Bronchial epithelial cell (primary cell): ENCODE measurements around the gene PLA2G4E. TPM values are rescaled to one million over a fixed set of nuclear protein-coding genes. Genes with fewer than 3 reads are reported as not detected.

ENCODE experiments used
- DNase-seq: peaks from one replicate; pipeline ENCODE4 v3.0.0-alpha.2; 2010; ENCODE audit warnings: low read depth
- FAIRE-seq: peaks from 2 replicates; lab custom pipeline; 2011; peaks lifted over from hg19 to GRCh38; lab: Jason Lieb, UNC
- H3K27me3 ChIP-seq: 2 replicates; pipeline ENCODE4 v1.5.1; 2011; ENCODE audit warnings: low read length; ENCODE audit not compliant: control insufficient read depth, insufficient read depth
- H3K36me3 ChIP-seq: 2 replicates; pipeline ENCODE4 v1.5.1; 2011; ENCODE audit warnings: low read length; ENCODE audit not compliant: control insufficient read depth, insufficient read depth
- H3K4me3 ChIP-seq: 2 replicates; pipeline ENCODE4 v1.5.1; 2011; ENCODE audit warnings: mild to moderate bottlenecking, low read depth, low read length, control low read depth
- total RNA-seq: library from RNA; depleted of rRNA; stranded (reverse); fragments of >200 nt; gene quantifications from 2 replicates; pipeline ENCODE4 v1.2.1, GENCODE V29; 2014
- TF ChIP-seq, protein P1 (sequence below): IDR thresholded peaks from 2 replicates; pipeline ENCODE4 v1.5.1; 2011; ENCODE audit warnings: mild to moderate bottlenecking, moderate library complexity, low read length, control low read depth, inconsistent platforms; ENCODE audit not compliant: insufficient read depth, severe bottlenecking

Gene PLA2G4E
- total RNA-seq, 1 donor from 2014 or later = under 0.01 TPM

DNA sequence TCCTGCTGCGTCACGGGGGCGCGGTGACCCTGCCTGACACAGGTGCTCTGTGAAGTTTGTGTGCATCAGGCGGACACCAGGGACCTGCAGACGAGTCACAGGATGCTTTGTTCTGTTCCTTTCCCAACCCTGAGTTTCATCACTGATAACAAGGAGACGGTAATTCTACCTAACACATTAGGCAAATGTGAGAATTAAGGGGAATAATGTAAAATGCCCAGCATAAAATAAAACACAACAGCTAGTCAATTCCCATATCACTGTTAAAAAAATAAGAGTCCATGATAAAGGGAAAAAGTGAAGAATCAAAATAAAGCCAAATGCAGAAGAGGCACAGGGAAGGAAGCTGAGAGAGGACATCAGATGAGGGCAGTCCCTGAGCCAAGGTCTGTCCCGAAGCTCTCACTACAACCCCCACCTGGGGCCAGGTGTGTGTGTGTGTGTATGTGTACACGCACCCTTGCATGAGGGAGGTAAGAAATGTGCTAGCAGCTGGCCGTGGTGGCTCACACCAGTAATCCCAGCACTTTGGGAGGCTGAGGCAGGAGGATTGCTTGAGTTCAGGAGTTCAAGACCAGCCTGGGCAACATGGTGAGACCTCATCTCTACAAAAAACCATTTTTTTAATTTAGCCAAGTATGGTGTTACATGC is 46.0 kb upstream of the PLA2G4E start:
- no peak overlapping the region for H3K4me3 ChIP-seq
- TF ChIP-seq, protein P1, sequence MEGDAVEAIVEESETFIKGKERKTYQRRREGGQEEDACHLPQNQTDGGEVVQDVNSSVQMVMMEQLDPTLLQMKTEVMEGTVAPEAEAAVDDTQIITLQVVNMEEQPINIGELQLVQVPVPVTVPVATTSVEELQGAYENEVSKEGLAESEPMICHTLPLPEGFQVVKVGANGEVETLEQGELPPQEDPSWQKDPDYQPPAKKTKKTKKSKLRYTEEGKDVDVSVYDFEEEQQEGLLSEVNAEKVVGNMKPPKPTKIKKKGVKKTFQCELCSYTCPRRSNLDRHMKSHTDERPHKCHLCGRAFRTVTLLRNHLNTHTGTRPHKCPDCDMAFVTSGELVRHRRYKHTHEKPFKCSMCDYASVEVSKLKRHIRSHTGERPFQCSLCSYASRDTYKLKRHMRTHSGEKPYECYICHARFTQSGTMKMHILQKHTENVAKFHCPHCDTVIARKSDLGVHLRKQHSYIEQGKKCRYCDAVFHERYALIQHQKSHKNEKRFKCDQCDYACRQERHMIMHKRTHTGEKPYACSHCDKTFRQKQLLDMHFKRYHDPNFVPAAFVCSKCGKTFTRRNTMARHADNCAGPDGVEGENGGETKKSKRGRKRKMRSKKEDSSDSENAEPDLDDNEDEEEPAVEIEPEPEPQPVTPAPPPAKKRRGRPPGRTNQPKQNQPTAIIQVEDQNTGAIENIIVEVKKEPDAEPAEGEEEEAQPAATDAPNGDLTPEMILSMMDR = no peak
- H3K36me3 ChIP-seq = no peaks in the 10 kb centered on the region
- DNase-seq (no peak), FAIRE-seq (no peak)
- no peaks in the 10 kb centered on the region for H3K27me3 ChIP-seq

DNA sequence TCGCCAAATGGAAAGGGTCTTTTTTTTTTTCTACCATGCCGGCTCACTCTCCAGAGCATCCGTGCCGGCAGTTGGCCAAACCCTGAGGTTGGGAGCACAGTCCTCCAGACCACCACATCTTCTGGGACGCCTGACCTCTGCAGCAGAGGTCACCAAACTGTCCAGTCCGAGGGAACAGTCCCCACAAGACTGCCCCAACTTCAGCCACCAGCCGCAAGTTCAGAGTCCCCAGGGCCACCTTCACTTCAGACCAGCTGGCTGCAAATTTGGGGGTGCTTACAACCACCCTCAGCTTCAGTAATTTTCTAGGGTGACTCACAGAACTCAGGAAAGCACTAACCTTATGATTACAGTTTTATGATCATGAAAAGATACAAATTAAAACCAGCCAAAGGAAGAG is 44.6 kb upstream of the PLA2G4E start:
- H3K27me3 ChIP-seq = no peaks in the 10 kb centered on the region

DNA sequence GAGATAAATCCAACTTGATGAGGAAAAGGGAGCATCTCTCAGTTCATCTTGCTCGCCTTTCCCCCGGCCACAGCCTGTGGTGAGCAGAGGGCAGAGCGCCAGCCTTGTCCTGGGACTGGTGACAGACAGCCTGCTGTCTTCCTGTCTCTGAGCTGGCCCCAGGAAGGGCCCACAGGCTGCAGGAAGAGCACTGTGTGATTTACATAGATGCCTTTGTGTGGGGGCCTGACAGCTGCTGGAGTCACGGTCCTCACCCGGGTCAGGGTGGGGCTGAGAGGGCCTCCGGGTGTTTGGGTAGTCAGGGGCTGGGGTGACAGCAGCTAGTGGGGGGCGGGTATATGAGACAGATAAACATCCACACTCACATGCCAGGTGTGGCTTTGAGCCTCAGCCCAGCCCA is 44.2 kb upstream of the PLA2G4E start:
- H3K4me3 ChIP-seq = no peak overlapping the region
- FAIRE-seq = no peak
- H3K27me3 ChIP-seq = no peaks in the 10 kb centered on the region
- H3K36me3 ChIP-seq = no peaks in the 10 kb centered on the region
- no peak for DNase-seq
- TF ChIP-seq, protein P1 = no peak

More for the DNA sequence above, 44.6 kb upstream of the PLA2G4E start:
- Histone ChIP-seq H3K4me3 (no peak overlapping the region), H3K36me3 (no peaks in the 10 kb centered on the region)
- DNase-seq (no peak), FAIRE-seq (no peak)
- TF ChIP-seq, protein P1 = no peak

DNA sequence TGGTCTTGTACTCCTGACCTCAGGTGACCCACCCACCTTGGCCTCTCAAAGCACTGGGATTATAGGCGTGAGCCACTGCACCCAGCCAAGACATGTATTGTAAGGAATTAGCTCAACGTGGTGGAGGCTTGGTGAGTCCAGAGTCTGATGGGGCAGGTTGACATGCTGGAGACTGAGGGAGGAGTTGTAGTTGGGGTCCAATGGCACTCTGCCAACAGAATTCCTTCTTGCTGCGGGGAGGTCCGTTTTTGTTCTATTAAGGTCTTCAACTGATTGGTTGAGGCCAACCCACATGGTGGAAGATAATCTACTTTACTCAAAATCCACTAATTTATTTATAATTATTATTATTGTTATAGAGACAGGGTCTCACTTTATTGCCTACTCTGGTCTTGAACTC is 43.4 kb upstream of the PLA2G4E start:
- no peak for DNase-seq

DNA sequence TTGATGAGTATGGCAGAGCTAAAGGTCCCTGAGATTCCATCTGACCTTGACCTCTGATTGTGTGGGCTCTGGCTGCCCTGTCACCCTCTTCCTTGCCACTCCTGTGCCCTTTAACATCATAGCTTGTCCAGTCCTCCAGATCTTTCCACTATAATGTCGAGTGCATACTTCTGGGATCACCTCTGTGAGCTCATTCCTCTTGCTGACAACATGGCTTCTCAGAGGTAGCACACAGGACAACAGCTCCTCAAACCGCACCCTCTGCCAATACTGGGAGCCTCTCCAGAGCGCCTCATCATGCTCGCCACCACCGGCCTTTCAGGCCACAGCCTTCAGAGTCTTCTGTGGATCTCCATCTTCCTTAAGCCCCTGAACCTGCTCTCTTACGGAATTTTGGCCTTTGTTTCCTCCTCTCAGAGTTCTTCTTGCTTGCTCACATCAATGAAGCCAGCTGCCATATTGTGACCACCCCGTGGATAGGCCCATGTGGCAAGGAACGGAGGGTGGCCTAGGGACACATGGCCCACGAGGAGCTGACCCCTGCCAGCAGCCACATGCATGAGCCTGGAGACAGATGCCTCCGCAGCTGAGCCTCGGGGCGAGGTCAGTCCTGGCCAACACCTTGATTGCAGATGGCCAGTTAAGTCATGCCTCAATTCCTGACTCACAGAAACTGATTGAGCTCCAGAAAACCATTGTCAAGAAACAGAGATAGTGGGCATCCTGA is 42.4 kb upstream of the PLA2G4E start:
- Histone ChIP-seq H3K4me3 (no peak overlapping the region), H3K36me3 (no peaks in the 10 kb centered on the region), H3K27me3 (no peaks in the 10 kb centered on the region)
- TF ChIP-seq, protein P1 = no peak
- DNase-seq (peak; percentile 50), FAIRE-seq (no peak)

More for the DNA sequence above, 43.4 kb upstream of the PLA2G4E start:
- Histone ChIP-seq H3K27me3 (no peaks in the 10 kb centered on the region), H3K36me3 (no peaks in the 10 kb centered on the region), H3K4me3 (no peak overlapping the region)
- FAIRE-seq = no peak
- TF ChIP-seq, protein P1 = no peak
